Astrocyte (in vitro differentiated cells and primary cell): ENCODE data around the gene AFAP1L2.

ENCODE experiments used
- CTCF ChIP-seq: IDR thresholded peaks from 2 replicates; pipeline ENCODE4 v1.5.1; 2011; ENCODE audit warnings: low read depth, mild to moderate bottlenecking, inconsistent platforms, low read length, moderate library complexity; ENCODE audit not compliant: insufficient read depth
- EZH2 ChIP-seq: IDR thresholded peaks from 2 replicates; pipeline ENCODE4 v1.6.1; 2012; ENCODE audit warnings: mild to moderate bottlenecking, low read length, inconsistent platforms; ENCODE audit not compliant: insufficient read depth

GRCh38 chr10:114393886-114394285 is 10.4 kb downstream of the AFAP1L2 start:
- TF ChIP-seq CTCF: no peak
- TF ChIP-seq EZH2: no peak
